Stomach (tissue), 4 donors: ENCODE measurements around the gene SEC31B.

Experiments used
- POLR2A ChIP-seq, 4 donors: fragments of 450-650 bp; IDR thresholded peaks; one replicate each; pipeline ENCODE4 v1.6.1; 2016; ENCODE audit warnings: antibody characterized with exemption in 4 of 4, control low read depth in 2 of 4, mild to moderate bottlenecking in 1 of 4, moderate library complexity in 1 of 4
- TF ChIP-seq, protein P1 (sequence below), 7 experiments: fragments of 450-650 bp in 4 of 7; fragments of 200-600 bp in 3 of 7; sonication (generic) in 3 of 7; IDR thresholded peaks; one replicate each; pipeline ENCODE4 v1.5.1; 2016 to 2019; ENCODE audit warnings: antibody characterized with exemption in 7 of 7, control low read depth in 2 of 7, mild to moderate bottlenecking in 1 of 7

- TF ChIP-seq, protein P1, sequence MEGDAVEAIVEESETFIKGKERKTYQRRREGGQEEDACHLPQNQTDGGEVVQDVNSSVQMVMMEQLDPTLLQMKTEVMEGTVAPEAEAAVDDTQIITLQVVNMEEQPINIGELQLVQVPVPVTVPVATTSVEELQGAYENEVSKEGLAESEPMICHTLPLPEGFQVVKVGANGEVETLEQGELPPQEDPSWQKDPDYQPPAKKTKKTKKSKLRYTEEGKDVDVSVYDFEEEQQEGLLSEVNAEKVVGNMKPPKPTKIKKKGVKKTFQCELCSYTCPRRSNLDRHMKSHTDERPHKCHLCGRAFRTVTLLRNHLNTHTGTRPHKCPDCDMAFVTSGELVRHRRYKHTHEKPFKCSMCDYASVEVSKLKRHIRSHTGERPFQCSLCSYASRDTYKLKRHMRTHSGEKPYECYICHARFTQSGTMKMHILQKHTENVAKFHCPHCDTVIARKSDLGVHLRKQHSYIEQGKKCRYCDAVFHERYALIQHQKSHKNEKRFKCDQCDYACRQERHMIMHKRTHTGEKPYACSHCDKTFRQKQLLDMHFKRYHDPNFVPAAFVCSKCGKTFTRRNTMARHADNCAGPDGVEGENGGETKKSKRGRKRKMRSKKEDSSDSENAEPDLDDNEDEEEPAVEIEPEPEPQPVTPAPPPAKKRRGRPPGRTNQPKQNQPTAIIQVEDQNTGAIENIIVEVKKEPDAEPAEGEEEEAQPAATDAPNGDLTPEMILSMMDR (IDR thresholded peaks at IDR 0.05), result no peak
- TF ChIP-seq POLR2A (IDR thresholded peaks at IDR 0.05), result no peak
Observed at GRCh38 chr10:100566561-100566960, 46.9 kb upstream of the SEC31B start.
